Fibroblast of lung (primary cell): Measurements from ENCODE around the gene RTTN. TPM values are rescaled to one million over a fixed set of nuclear protein-coding genes. Genes with fewer than 3 reads are reported as not detected.

ENCODE experiments used
- DNase-seq, 2 donors: peaks; one replicate each; pipeline versions ENCODE4 v3.0.0 to v3.0.0-alpha.2; 2010; ENCODE audit warnings: low read depth in 2 of 2
- H2AFZ ChIP-seq: 2 replicates; pipeline ENCODE4 v1.5.1; 2012; ENCODE audit warnings: low read length, control low read depth, inconsistent platforms
- H3K27ac ChIP-seq: 2 replicates; pipeline ENCODE4 v1.5.1; 2011; ENCODE audit warnings: low read length, control low read depth; ENCODE audit not compliant: insufficient read depth
- H3K27me3 ChIP-seq: 2 replicates; pipeline ENCODE4 v1.5.1; 2011; ENCODE audit warnings: mild to moderate bottlenecking, low read length; ENCODE audit not compliant: control insufficient read depth, insufficient read depth
- H3K36me3 ChIP-seq: 2 replicates; pipeline ENCODE4 v1.5.1; 2011; ENCODE audit warnings: low read length; ENCODE audit not compliant: control insufficient read depth, insufficient read depth
- H3K4me1 ChIP-seq: 2 replicates; pipeline ENCODE4 v1.5.1; 2011; ENCODE audit warnings: low read length; ENCODE audit not compliant: control insufficient read depth, insufficient read depth; ENCODE audit errors: extremely low read depth
- H3K4me2 ChIP-seq: 2 replicates; pipeline ENCODE4 v1.5.1; 2011; ENCODE audit warnings: low read length, control low read depth; ENCODE audit not compliant: insufficient read depth; ENCODE audit errors: extremely low read depth
- H3K4me3 ChIP-seq, 4 experiments: fragments of 200-600 bp in 1 of 4; sonication (generic) in 1 of 4; replicated peaks in 1 of 4; 2 replicates each; pipeline ENCODE4 v1.5.1; 2011 to 2016; ENCODE audit warnings: low read length in 4 of 4, low read depth in 3 of 4, mild to moderate bottlenecking in 3 of 4, control low read depth in 2 of 4, inconsistent platforms in 1 of 4, mixed read lengths in 1 of 4; ENCODE audit not compliant: insufficient read depth in 1 of 4; ENCODE audit errors: control extremely low read depth in 1 of 4
- H3K79me2 ChIP-seq: 2 replicates; pipeline ENCODE4 v1.5.1; 2012; ENCODE audit warnings: mild to moderate bottlenecking, low read length, inconsistent platforms; ENCODE audit not compliant: control insufficient read depth, insufficient read depth
- H3K9ac ChIP-seq: 2 replicates; pipeline ENCODE4 v1.5.1; 2011; ENCODE audit warnings: mild to moderate bottlenecking, low read length, control low read depth; ENCODE audit not compliant: insufficient read depth
- H3K9me3 ChIP-seq: 2 replicates; pipeline ENCODE4 v1.5.1; 2012; ENCODE audit warnings: low read depth, low read length; ENCODE audit not compliant: control insufficient read depth, insufficient read depth
- H4K20me1 ChIP-seq: 2 replicates; pipeline ENCODE4 v1.5.1; 2011; ENCODE audit warnings: low read length; ENCODE audit not compliant: control insufficient read depth, insufficient read depth; ENCODE audit errors: extremely low read depth
- EZH2 ChIP-seq: IDR thresholded peaks from 2 replicates; pipeline ENCODE4 v1.5.1; 2012; ENCODE audit warnings: low read length, control low read depth, mild to moderate bottlenecking; ENCODE audit errors: missing control alignments
- polyA plus RNA-seq, 2 donors: library from polyadenylated mRNA; depleted of rRNA in 1 of 2; stranded (reverse) in 1 of 2; unstranded in 1 of 2; fragments of >200 nt; gene quantifications; 2 replicates each; pipeline ENCODE4 v1.2.1, GENCODE V29; 2011 to 2012; ENCODE audit warnings: missing spikeins in 1 of 2
- total RNA-seq: library from RNA; depleted of rRNA; stranded (reverse); fragments of >200 nt; gene quantifications from 2 replicates; pipeline ENCODE4 v1.2.1, GENCODE V29; 2014
- TF ChIP-seq, protein P1 (sequence below), 2 donors: IDR thresholded peaks in 1 of 2; conservative IDR thresholded peaks in 1 of 2; 1 replicate in 1 of 2; 2 replicates in 1 of 2; pipeline ENCODE4 v1.5.1; 2011 to 2012; ENCODE audit warnings: low read length in 2 of 2, control low read depth in 1 of 2, inconsistent platforms in 1 of 2, low read depth in 1 of 2, mild to moderate bottlenecking in 1 of 2

RTTN gene
- total and polyA plus RNA-seq, 2 donors (not counting 1 experiment from before 2014, with no cell fraction given), result 5.4 to 19.0 TPM

DNA sequence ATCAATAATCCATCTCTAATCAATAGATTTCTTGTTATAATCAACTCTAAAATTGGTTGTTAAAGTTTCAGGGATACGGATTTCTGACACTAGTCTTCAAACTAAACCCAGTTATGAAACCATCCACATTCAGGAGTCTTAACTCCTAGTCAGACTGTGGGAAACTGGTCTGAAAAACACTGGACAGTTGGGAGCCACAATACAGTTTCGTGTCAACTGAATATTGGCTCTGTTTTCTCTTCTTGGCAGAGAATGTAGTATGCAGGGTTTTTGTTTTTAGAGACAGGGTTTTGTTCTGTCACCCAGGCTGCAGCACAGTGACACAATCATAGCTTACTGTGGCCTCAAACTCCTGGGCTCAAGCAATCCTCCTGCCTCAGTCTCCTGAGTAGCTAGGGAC, 123.1 kb downstream of the RTTN start:
- no peak overlapping the region for H3K4me2 ChIP-seq
- H4K20me1 ChIP-seq, result no peaks in the 10 kb centered on the region
- TF ChIP-seq, protein P1, sequence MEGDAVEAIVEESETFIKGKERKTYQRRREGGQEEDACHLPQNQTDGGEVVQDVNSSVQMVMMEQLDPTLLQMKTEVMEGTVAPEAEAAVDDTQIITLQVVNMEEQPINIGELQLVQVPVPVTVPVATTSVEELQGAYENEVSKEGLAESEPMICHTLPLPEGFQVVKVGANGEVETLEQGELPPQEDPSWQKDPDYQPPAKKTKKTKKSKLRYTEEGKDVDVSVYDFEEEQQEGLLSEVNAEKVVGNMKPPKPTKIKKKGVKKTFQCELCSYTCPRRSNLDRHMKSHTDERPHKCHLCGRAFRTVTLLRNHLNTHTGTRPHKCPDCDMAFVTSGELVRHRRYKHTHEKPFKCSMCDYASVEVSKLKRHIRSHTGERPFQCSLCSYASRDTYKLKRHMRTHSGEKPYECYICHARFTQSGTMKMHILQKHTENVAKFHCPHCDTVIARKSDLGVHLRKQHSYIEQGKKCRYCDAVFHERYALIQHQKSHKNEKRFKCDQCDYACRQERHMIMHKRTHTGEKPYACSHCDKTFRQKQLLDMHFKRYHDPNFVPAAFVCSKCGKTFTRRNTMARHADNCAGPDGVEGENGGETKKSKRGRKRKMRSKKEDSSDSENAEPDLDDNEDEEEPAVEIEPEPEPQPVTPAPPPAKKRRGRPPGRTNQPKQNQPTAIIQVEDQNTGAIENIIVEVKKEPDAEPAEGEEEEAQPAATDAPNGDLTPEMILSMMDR (conservative IDR thresholded peaks at IDR 0.05 in 1 of 2, IDR thresholded peaks at IDR 0.05 in 1 of 2; ENCODE audit: low read depth in 1 of 2, low read length in 2 of 2), result no peak
- no peak for TF ChIP-seq EZH2
- no peak overlapping the region for H3K27ac ChIP-seq
- DNase-seq, result no peak
- no peaks in the 10 kb centered on the region for H3K27me3 ChIP-seq
- H3K4me3 ChIP-seq, result no peak overlapping the region
- H3K4me1 ChIP-seq, result no peaks in the 10 kb centered on the region
- no peaks in the 10 kb centered on the region for H3K9me3 ChIP-seq
- H3K9ac ChIP-seq, result no peak overlapping the region
- no peaks in the 10 kb centered on the region for H3K79me2 ChIP-seq
- H2AFZ ChIP-seq, result no peak overlapping the region
- no peaks in the 10 kb centered on the region for H3K36me3 ChIP-seq

- H3K36me3 ChIP-seq, result no peaks in the 10 kb centered on the region
- H3K79me2 ChIP-seq, result no peaks in the 10 kb centered on the region
- H3K4me1 ChIP-seq, result no peaks in the 10 kb centered on the region
- no peak overlapping the region for H3K4me3 ChIP-seq
- DNase-seq, result no peak
- H3K9ac ChIP-seq, result no peak overlapping the region
- H3K9me3 ChIP-seq, result no peaks in the 10 kb centered on the region
- H3K27me3 ChIP-seq, result no peaks in the 10 kb centered on the region
- no peak overlapping the region for H3K27ac ChIP-seq
- H4K20me1 ChIP-seq, result no peaks in the 10 kb centered on the region
- TF ChIP-seq, protein P1 (conservative IDR thresholded peaks at IDR 0.05 in 1 of 2, IDR thresholded peaks at IDR 0.05 in 1 of 2; ENCODE audit: low read depth in 1 of 2, low read length in 2 of 2), result no peak
- no peak for TF ChIP-seq EZH2
- H3K4me2 ChIP-seq, result no peak overlapping the region
- no peak overlapping the region for H2AFZ ChIP-seq
Measured at GRCh38 chr18:70078106-70078505, 127.4 kb downstream of the RTTN start.

- Histone ChIP-seq H3K27ac (no peak overlapping the region), H2AFZ (no peak overlapping the region), H3K27me3 (no peaks in the 10 kb centered on the region), H3K79me2 (no peaks in the 10 kb centered on the region), H4K20me1 (no peaks in the 10 kb centered on the region), H3K9ac (no peak overlapping the region), H3K9me3 (no peaks in the 10 kb centered on the region), H3K36me3 (no peaks in the 10 kb centered on the region), H3K4me2 (no peak overlapping the region), H3K4me1 (no peaks in the 10 kb centered on the region), H3K4me3 (no peak overlapping the region)
- TF ChIP-seq, protein P1 (conservative IDR thresholded peaks at IDR 0.05 in 1 of 2, IDR thresholded peaks at IDR 0.05 in 1 of 2; ENCODE audit: low read depth in 1 of 2, low read length in 2 of 2), result peak in 1 of 2 donors; percentile 41
- no peak for TF ChIP-seq EZH2
- peak in 1 of 2 donors; percentile 27 for DNase-seq
Measured at GRCh38 chr18:70075906-70076305, 129.6 kb downstream of the RTTN start.
